ENCODE measurements around the gene KLHL11.

GRCh38 chr17:41895617-41896016 lies 30.4 kb upstream of the KLHL11 start:
- TF ChIP-seq CTCF (IDR thresholded peaks at IDR 0.05; ENCODE audit: low read depth, low read length, missing input control) (no peak), MAX (IDR thresholded peaks at IDR 0.05) (no peak), JUND (IDR thresholded peaks at IDR 0.05) (no peak), REST (IDR thresholded peaks at IDR 0.05) (no peak), GABPA (IDR thresholded peaks at IDR 0.05 in 1 of 2, conservative IDR thresholded peaks at IDR 0.05 in 1 of 2) (no peak), FOXA1 (IDR thresholded peaks at IDR 0.05) (no peak), SP1 (IDR thresholded peaks at IDR 0.05) (no peak), YY1 (IDR thresholded peaks at IDR 0.05) (no peak), TAF1 (conservative IDR thresholded peaks at IDR 0.05) (no peak), EGR1 (IDR thresholded peaks at IDR 0.05; ENCODE audit: low read depth in 2 of 2) (no peak), ZBTB33 (IDR thresholded peaks at IDR 0.05) (no peak), RXRA (IDR thresholded peaks at IDR 0.05) (no peak)

All from liver (tissue), 3 donors.